Gastrocnemius medialis (tissue), 4 donors: ENCODE measurements around the gene KEAP1. TPM values are rescaled to one million over a fixed set of nuclear protein-coding genes. Genes with fewer than 3 reads are reported as not detected.

ENCODE experiments used
- ATAC-seq, 2 donors: fragments of 150-250 bp; one replicate each; pipeline ENCODE4 v1.9.1; 2016
- DNase-seq, 2 donors: peaks; one replicate each; pipeline ENCODE4 v3.0.0-alpha.2; 2019
- H3K27ac ChIP-seq, 4 donors: fragments of 200-600 bp; sonication (generic); 1 replicate in 1 of 4; 2 replicates in 3 of 4; pipeline ENCODE4 v1.5.1; 2016 to 2018; ENCODE audit warnings: mild to moderate bottlenecking in 2 of 4, moderate library complexity in 1 of 4
- H3K27me3 ChIP-seq, 3 donors: fragments of 200-600 bp; sonication (generic) in 2 of 3; 1 replicate in 1 of 3; 2 replicates in 2 of 3; pipeline versions ENCODE4 v1.5.1 to v1.6.0; 2016 to 2019; ENCODE audit warnings: mild to moderate bottlenecking in 1 of 3, moderate library complexity in 1 of 3
- H3K36me3 ChIP-seq, 2 donors: fragments of 200-600 bp; sonication (generic) in 1 of 2; one replicate each; pipeline ENCODE4 v1.5.1; 2017 to 2018
- H3K4me1 ChIP-seq, 2 donors: fragments of 200-600 bp; sonication (generic) in 1 of 2; one replicate each; pipeline ENCODE4 v1.5.1; 2016 to 2017; ENCODE audit warnings: mild to moderate bottlenecking in 2 of 2
- H3K4me3 ChIP-seq, 4 donors: fragments of 200-600 bp; sonication (generic) in 3 of 4; 1 replicate in 1 of 4; 2 replicates in 3 of 4; pipeline ENCODE4 v1.5.1; 2016 to 2019; ENCODE audit warnings: mild to moderate bottlenecking in 2 of 4
- H3K9me3 ChIP-seq, 3 donors: fragments of 200-600 bp; sonication (generic) in 2 of 3; 1 replicate in 1 of 3; 2 replicates in 2 of 3; pipeline ENCODE4 v1.5.1; 2016 to 2019
- POLR2A ChIP-seq, 2 donors: fragments of 450-650 bp; IDR thresholded peaks; one replicate each; pipeline ENCODE4 v1.6.1; 2017; ENCODE audit warnings: antibody characterized with exemption in 2 of 2, mild to moderate bottlenecking in 2 of 2, moderate library complexity in 2 of 2
- in situ Hi-C, 4 donors: fragments of 200-750 bp; cut with MboI; loops; one replicate each; pipeline versions ENCODE4 v1.15.0 to v1.8.0; 2017; ENCODE audit warnings: low sequenced_read_pairs in 4 of 4
- intact Hi-C: fragments of 100-400 bp; cut with DNase I; formaldehyde crosslinking; loops from one replicate; pipeline ENCODE4 v1.15.1; 2023; ENCODE audit warnings: low total_unique reads
- total RNA-seq, 4 donors: library from RNA; depleted of rRNA; stranded (reverse); fragments of >200 nt; gene quantifications; one replicate each; pipeline versions ENCODE4 v1.1.0 to v1.2.3, GENCODE V29; 2016
- TF ChIP-seq, protein P1 (sequence below), 5 experiments: fragments of 450-650 bp in 3 of 5; fragments of 200-600 bp in 2 of 5; sonication (generic) in 2 of 5; IDR thresholded peaks in 4 of 5; conservative IDR thresholded peaks in 1 of 5; 1 replicate in 4 of 5; 2 replicates in 1 of 5; pipeline ENCODE4 v1.5.1; 2016 to 2019; ENCODE audit warnings: antibody characterized with exemption in 5 of 5, mild to moderate bottlenecking in 3 of 5, moderate library complexity in 3 of 5

KEAP1 gene
- total RNA-seq, 4 donors from 2014 or later = 189 to 336 (median 228) TPM

DNA sequence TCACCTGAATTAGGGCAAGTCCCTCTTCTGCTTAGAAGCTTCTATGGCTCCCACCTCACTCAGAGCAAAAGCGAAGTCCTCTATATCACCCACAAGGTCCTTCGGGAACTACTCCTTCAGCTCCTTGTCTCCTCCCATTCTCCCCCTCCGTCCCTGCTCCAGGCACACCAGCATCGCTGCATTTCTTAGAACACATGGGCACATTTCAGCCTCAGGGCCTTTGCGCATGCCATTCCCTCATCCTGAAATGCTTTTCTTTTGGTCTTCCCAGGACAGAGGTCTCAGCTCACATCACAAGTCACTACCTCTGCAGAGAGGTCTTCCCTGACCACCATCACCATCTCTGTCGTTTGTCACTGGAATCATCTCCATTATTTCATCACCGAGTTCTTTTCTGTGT, 10.1 kb upstream of the KEAP1 start:
- peaks cover 0 to 8% of the 10 kb centered on the region in 2 donors for H3K4me1 ChIP-seq
- no peak overlapping the region for H3K4me3 ChIP-seq
- intact Hi-C loops = no loop called here
- no peak overlapping the region for H3K27ac ChIP-seq
- ATAC-seq = no peak
- H3K27me3 ChIP-seq = peaks cover 61 to 75% (median 69%) of the 10 kb centered on the region in 3 donors
- DNase-seq = no peak
- TF ChIP-seq, protein P1, sequence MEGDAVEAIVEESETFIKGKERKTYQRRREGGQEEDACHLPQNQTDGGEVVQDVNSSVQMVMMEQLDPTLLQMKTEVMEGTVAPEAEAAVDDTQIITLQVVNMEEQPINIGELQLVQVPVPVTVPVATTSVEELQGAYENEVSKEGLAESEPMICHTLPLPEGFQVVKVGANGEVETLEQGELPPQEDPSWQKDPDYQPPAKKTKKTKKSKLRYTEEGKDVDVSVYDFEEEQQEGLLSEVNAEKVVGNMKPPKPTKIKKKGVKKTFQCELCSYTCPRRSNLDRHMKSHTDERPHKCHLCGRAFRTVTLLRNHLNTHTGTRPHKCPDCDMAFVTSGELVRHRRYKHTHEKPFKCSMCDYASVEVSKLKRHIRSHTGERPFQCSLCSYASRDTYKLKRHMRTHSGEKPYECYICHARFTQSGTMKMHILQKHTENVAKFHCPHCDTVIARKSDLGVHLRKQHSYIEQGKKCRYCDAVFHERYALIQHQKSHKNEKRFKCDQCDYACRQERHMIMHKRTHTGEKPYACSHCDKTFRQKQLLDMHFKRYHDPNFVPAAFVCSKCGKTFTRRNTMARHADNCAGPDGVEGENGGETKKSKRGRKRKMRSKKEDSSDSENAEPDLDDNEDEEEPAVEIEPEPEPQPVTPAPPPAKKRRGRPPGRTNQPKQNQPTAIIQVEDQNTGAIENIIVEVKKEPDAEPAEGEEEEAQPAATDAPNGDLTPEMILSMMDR (IDR thresholded peaks at IDR 0.05 in 4 of 5, conservative IDR thresholded peaks at IDR 0.05 in 1 of 5) = no peak
- in situ Hi-C loops = no loop called here
- H3K9me3 ChIP-seq = no peaks in the 10 kb centered on the region
- H3K36me3 ChIP-seq = no peaks in the 10 kb centered on the region

DNA sequence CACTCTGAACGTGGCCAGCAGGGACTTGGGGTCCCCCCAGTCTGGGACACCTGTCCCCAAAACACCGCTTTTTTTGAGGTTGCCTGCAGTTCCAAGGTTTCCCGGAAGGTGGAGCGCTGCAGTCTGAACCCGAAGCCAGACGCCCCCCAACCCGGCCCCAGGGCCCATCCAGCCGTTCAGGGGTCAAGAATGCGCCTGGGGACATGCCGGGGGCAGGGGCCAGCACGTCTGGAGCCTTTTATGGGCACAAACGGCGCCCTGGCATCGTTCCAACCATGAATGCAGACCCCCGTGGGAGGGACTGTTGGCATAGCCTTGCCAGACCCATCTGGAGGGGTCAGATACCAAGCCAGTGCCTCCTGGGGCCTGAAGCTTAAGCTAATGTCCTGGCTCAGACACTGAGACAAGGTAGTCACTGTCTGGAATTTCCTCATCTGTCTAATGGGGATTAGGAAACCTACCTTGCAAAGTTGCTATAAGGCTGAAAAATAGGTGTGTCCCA, 7.2 kb upstream of the KEAP1 start:
- no peak for ATAC-seq
- DNase-seq = no peak
- no peaks in the 10 kb centered on the region for H3K4me1 ChIP-seq
- no peak overlapping the region for H3K4me3 ChIP-seq
- H3K27ac ChIP-seq = no peak overlapping the region
- intact Hi-C loops = no loop called here
- in situ Hi-C loops = no loop called here
- no peak for TF ChIP-seq POLR2A (IDR thresholded peaks at IDR 0.05)
- TF ChIP-seq, protein P1 (IDR thresholded peaks at IDR 0.05 in 4 of 5, conservative IDR thresholded peaks at IDR 0.05 in 1 of 5) = peak; percentile 19 to 59 (median 51)
- H3K9me3 ChIP-seq = no peaks in the 10 kb centered on the region
- peaks cover 41 to 51% (median 46%) of the 10 kb centered on the region in 3 donors for H3K27me3 ChIP-seq
- no peaks in the 10 kb centered on the region for H3K36me3 ChIP-seq

DNA sequence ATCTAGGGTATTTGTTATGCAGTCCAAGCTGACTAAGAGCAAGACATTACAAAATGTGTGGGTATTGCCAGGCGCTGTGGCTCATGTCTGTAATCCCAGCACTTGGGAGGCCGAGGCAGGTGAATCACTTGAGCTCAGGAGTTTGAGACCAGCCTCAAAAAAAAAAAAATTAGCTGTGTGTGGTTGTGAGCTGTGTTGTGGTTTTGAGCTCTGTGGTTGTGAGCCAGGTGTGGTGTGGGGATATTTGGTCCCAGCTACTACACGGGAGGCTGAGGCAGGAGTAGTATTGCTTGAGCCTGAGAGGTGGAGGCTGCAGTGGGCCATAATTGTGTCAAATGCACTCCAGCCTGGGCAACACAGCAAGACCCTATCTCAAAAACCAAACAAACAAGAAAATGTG, 5.6 kb upstream of the KEAP1 start:
- Histone ChIP-seq H3K4me3 (no peak overlapping the region), H3K27me3 (peaks cover 27 to 35% (median 31%) of the 10 kb centered on the region in 3 donors), H3K27ac (no peak overlapping the region), H3K36me3 (no peaks in the 10 kb centered on the region), H3K4me1 (no peaks in the 10 kb centered on the region), H3K9me3 (no peaks in the 10 kb centered on the region)
- in situ Hi-C loops (loop anchor here in 1 of 4 donors (10.0 kb wide), 1 partner anchor 56 kb away; the partner anchor contains the start of genes CDKN2D and KRI1), intact Hi-C loops (no loop called here)
- TF ChIP-seq, protein P1 (IDR thresholded peaks at IDR 0.05 in 4 of 5, conservative IDR thresholded peaks at IDR 0.05 in 1 of 5) = no peak
- no peak for TF ChIP-seq POLR2A (IDR thresholded peaks at IDR 0.05)
- ATAC-seq (no peak), DNase-seq (no peak)

DNA sequence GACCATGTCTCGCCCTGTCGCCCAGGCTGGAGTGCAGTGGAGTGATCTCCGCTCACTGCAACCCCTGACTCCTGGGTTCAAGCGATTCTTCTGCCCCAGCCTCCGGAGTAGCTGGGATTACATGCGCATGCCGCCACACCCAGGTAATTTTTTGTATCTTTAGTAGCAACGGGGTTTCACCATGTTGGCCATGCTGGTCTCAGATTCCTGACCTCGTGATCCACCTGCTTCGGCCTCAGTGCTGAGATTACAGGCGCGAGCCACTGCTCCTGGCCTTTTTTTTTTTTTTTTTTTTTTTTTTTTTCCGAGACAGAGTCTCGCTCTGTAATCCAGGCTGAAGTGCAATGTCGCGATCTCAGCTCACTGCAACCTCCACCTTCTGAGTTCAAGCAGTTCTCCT, 4.9 kb upstream of the KEAP1 start:
- ATAC-seq (no peak), DNase-seq (no peak)
- H3K36me3 ChIP-seq = no peaks in the 10 kb centered on the region
- TF ChIP-seq, protein P1 (IDR thresholded peaks at IDR 0.05 in 4 of 5, conservative IDR thresholded peaks at IDR 0.05 in 1 of 5) = no peak
- no peak for TF ChIP-seq POLR2A (IDR thresholded peaks at IDR 0.05)
- no peak overlapping the region for H3K27ac ChIP-seq
- in situ Hi-C loops (loop anchor here in 1 of 4 donors (10.0 kb wide), 1 partner anchor 57 kb away; the partner anchor contains the start of genes CDKN2D and KRI1), intact Hi-C loops (no loop called here)
- H3K9me3 ChIP-seq = no peaks in the 10 kb centered on the region
- no peak overlapping the region for H3K4me3 ChIP-seq
- no peaks in the 10 kb centered on the region for H3K4me1 ChIP-seq
- peaks cover 21 to 28% (median 24%) of the 10 kb centered on the region in 3 donors for H3K27me3 ChIP-seq
